Measurements from ENCODE around the gene ABHD12B.

DNA sequence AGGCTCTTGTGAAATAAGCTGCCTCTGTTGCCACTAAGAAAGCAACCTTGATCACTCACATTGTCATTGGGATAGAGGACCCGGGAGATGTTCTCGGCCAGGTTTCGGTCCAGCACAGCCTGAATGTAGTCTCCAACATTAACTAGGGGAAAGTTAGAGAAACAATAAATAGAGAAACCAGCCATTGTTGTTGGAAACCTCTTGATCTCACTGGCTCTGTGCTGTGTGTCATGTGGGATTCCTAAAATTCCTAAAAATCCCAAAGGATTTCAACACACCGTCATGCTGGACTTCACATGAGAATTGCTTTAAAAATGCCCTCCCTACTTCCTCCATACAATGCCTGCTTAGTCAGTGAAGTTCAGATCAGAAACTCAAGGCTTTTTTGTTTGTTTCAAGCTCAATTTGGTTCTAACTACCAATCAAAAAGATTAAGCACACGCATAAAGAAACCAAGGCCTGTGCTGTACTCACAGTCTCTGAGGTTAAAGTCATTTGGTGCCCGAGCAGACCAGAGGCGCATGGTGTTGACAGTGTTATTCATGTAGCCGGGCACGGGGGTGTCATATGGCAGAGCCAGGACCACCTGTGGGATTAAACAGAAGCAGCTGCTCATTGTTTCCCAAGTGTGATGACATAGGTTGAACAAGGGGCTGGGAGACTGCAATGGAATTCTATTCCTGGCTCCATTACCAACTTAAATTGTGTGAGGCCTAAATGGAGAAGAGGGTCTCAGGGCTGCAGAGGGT, 48.8 kb downstream of the ABHD12B start:
- TF ChIP-seq, protein P1, sequence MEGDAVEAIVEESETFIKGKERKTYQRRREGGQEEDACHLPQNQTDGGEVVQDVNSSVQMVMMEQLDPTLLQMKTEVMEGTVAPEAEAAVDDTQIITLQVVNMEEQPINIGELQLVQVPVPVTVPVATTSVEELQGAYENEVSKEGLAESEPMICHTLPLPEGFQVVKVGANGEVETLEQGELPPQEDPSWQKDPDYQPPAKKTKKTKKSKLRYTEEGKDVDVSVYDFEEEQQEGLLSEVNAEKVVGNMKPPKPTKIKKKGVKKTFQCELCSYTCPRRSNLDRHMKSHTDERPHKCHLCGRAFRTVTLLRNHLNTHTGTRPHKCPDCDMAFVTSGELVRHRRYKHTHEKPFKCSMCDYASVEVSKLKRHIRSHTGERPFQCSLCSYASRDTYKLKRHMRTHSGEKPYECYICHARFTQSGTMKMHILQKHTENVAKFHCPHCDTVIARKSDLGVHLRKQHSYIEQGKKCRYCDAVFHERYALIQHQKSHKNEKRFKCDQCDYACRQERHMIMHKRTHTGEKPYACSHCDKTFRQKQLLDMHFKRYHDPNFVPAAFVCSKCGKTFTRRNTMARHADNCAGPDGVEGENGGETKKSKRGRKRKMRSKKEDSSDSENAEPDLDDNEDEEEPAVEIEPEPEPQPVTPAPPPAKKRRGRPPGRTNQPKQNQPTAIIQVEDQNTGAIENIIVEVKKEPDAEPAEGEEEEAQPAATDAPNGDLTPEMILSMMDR (IDR thresholded peaks at IDR 0.05): no peak
- TF ChIP-seq POLR2A (IDR thresholded peaks at IDR 0.05) (no peak), EP300 (IDR thresholded peaks at IDR 0.05) (no peak), POLR2AphosphoS5 (IDR thresholded peaks at IDR 0.05) (no peak)
